Stomach (tissue), 9 donors: ENCODE results near the gene INSIG1. TPM values are rescaled to one million over a fixed set of nuclear protein-coding genes. Genes with fewer than 3 reads are reported as not detected.

Experiments
- DNase-seq, 2 donors: peaks; one replicate each; pipeline versions ENCODE4 v3.0.0 to v3.0.0-alpha.2; 2013 to 2019
- H3K27ac ChIP-seq, 5 donors: fragments of 200-600 bp in 4 of 5; sonication (generic) in 4 of 5; one replicate each; pipeline ENCODE4 v1.5.1; 2013 to 2019; ENCODE audit warnings: mild to moderate bottlenecking in 1 of 5, moderate library complexity in 1 of 5
- H3K27me3 ChIP-seq, 3 donors: fragments of 200-600 bp; sonication (generic); one replicate each; pipeline ENCODE4 v1.5.1; 2017 to 2019; ENCODE audit warnings: mixed run types in 1 of 3
- H3K36me3 ChIP-seq, 4 donors: fragments of 200-600 bp; sonication (generic); 1 replicate in 3 of 4; 2 replicates in 1 of 4; pipeline ENCODE4 v1.5.1; 2016 to 2019
- H3K4me1 ChIP-seq, 4 donors: fragments of 200-600 bp; sonication (generic); one replicate each; pipeline ENCODE4 v1.5.1; 2016 to 2019
- H3K4me3 ChIP-seq, 4 donors: fragments of 200-600 bp; sonication (generic) in 3 of 4; one replicate each; pipeline ENCODE4 v1.5.1; 2016 to 2019; ENCODE audit warnings: mild to moderate bottlenecking in 1 of 4
- H3K9me3 ChIP-seq, 4 donors: fragments of 200-600 bp; sonication (generic); one replicate each; pipeline ENCODE4 v1.5.1; 2016 to 2019
- CTCF ChIP-seq, 7 experiments: fragments of 450-650 bp in 4 of 7; fragments of 200-600 bp in 3 of 7; sonication (generic) in 3 of 7; IDR thresholded peaks; one replicate each; pipeline ENCODE4 v1.5.1; 2016 to 2019; ENCODE audit warnings: antibody characterized with exemption in 7 of 7, control low read depth in 2 of 7, mild to moderate bottlenecking in 1 of 7
- EP300 ChIP-seq: sonication (generic); formaldehyde crosslinking; IDR thresholded peaks from one replicate; pipeline ENCODE4 v1.6.1; 2017; ENCODE audit warnings: antibody characterized with exemption
- POLR2A ChIP-seq, 4 donors: fragments of 450-650 bp; IDR thresholded peaks; one replicate each; pipeline ENCODE4 v1.6.1; 2016; ENCODE audit warnings: antibody characterized with exemption in 4 of 4, control low read depth in 2 of 4, mild to moderate bottlenecking in 1 of 4, moderate library complexity in 1 of 4
- POLR2AphosphoS5 ChIP-seq, 3 donors: sonication (generic); formaldehyde crosslinking; IDR thresholded peaks; one replicate each; pipeline ENCODE4 v1.6.1; 2016; ENCODE audit warnings: antibody characterized with exemption in 3 of 3
- WGBS, 5 donors: extraction: QIAGEN DNeasy Blood & Tissue Kit in 3 of 5; methylation state at CpG; one replicate each; pipeline versions ENCODE4 v1.1.5 to v1.1.7; 2013 to 2018; 5-methylcytosine and 5-hydroxymethylcytosine counted together
- intact Hi-C: fragments of 100-400 bp; cut with DNase I; formaldehyde crosslinking; loops from one replicate; pipeline ENCODE4 v1.15.1; 2023; ENCODE audit warnings: low total_unique reads
- polyA plus RNA-seq, 3 donors: library from polyadenylated mRNA; stranded (reverse); fragments of 200-250 nt; gene quantifications; one replicate each; pipeline ENCODE4 v1.2.3, GENCODE V29; 2013
- total RNA-seq, 5 donors: library from RNA; depleted of rRNA; stranded (reverse); fragments of >200 nt; gene quantifications; one replicate each; pipeline versions ENCODE4 v1.1.0 to v1.2.3, GENCODE V29; 2014 to 2016
- donor health status: healthy with polysubstance abuse.
- donor health status: Bipolar disorder and iron deficiency.
- donor health status: healthy.

Gene INSIG1
- total and polyA plus RNA-seq, 8 donors: 9.9 to 65.2 (median 34.2) TPM

- H3K27me3 ChIP-seq: no peaks in the 10 kb centered on the region
- H3K4me1 ChIP-seq: peaks cover 0 to under 1% (median 0%) of the 10 kb centered on the region in 4 donors
- H3K27ac ChIP-seq: no peak overlapping the region
- H3K4me3 ChIP-seq: no peak overlapping the region
- H3K36me3 ChIP-seq: peaks cover 12 to 42% (median 40%) of the 10 kb centered on the region in 4 donors
- no peak for DNase-seq
- H3K9me3 ChIP-seq: no peaks in the 10 kb centered on the region
- intact Hi-C loops: no loop called here
- WGBS, 5 donors: 43 to 75% (median 62%) methylated on average over 8 of the region's 8 CpGs
- no peak for TF ChIP-seq EP300
- no peak for TF ChIP-seq POLR2A (IDR thresholded peaks at IDR 0.05)
- no peak for TF ChIP-seq CTCF (IDR thresholded peaks at IDR 0.05)
Measured at GRCh38 chr7:155311826-155312537, 14.3 kb downstream of the INSIG1 start.

- Histone ChIP-seq H3K27me3 (no peaks in the 10 kb centered on the region), H3K4me3 (no peak overlapping the region), H3K27ac (no peak overlapping the region), H3K4me1 (no peaks in the 10 kb centered on the region), H3K36me3 (peaks cover 10 to 36% (median 33%) of the 10 kb centered on the region in 4 donors), H3K9me3 (no peaks in the 10 kb centered on the region)
- intact Hi-C loops: no loop called here
- 71 to 82% (median 75%) methylated on average over 6 to 7 of the region's 7 CpGs for WGBS, 5 donors
- TF ChIP-seq CTCF (IDR thresholded peaks at IDR 0.05): no peak
- TF ChIP-seq POLR2A (IDR thresholded peaks at IDR 0.05): no peak
- TF ChIP-seq POLR2AphosphoS5 (IDR thresholded peaks at IDR 0.05): no peak
- TF ChIP-seq EP300: no peak
- no peak for DNase-seq
Measured at GRCh38 chr7:155312633-155313032, 15.0 kb downstream of the INSIG1 start.

GRCh38 chr7:155313096-155313495 lies 15.4 kb downstream of the INSIG1 start:
- H3K36me3 ChIP-seq: peaks cover 10 to 31% (median 29%) of the 10 kb centered on the region in 4 donors
- 74 to 88% (median 84%) methylated on average over 5 to 8 of the region's 8 CpGs for WGBS, 5 donors
- H3K27me3 ChIP-seq: no peaks in the 10 kb centered on the region
- DNase-seq: no peak
- intact Hi-C loops: no loop called here
- no peak overlapping the region for H3K4me3 ChIP-seq
- H3K4me1 ChIP-seq: no peaks in the 10 kb centered on the region
- H3K9me3 ChIP-seq: no peaks in the 10 kb centered on the region
- TF ChIP-seq POLR2A (IDR thresholded peaks at IDR 0.05) (no peak), POLR2AphosphoS5 (IDR thresholded peaks at IDR 0.05) (no peak), CTCF (IDR thresholded peaks at IDR 0.05) (no peak), EP300 (no peak)
- H3K27ac ChIP-seq: no peak overlapping the region

- Histone ChIP-seq H3K27ac (no peak overlapping the region), H3K4me3 (no peak overlapping the region), H3K4me1 (no peaks in the 10 kb centered on the region), H3K36me3 (peaks cover 0 to 2% (median under 1%) of the 10 kb centered on the region in 4 donors), H3K9me3 (no peaks in the 10 kb centered on the region), H3K27me3 (no peaks in the 10 kb centered on the region)
- no peak for DNase-seq
- WGBS, 5 donors: 74 to 79% (median 76%) methylated on average over 6 to 8 of the region's 8 CpGs
- intact Hi-C loops: no loop called here
- no peak for TF ChIP-seq EP300
- no peak for TF ChIP-seq CTCF (IDR thresholded peaks at IDR 0.05)
- no peak for TF ChIP-seq POLR2AphosphoS5 (IDR thresholded peaks at IDR 0.05)
- TF ChIP-seq POLR2A (IDR thresholded peaks at IDR 0.05): no peak
Measured at GRCh38 chr7:155315977-155316376, 18.3 kb downstream of the INSIG1 start.
